ENCODE data around the gene SCN5A.

GRCh38 chr3:38521391-38521987 is 128.0 kb downstream of the SCN5A start:
- TF ChIP-seq CTCF (IDR thresholded peaks at IDR 0.05; ENCODE audit: low read length) (peak; percentile 91), EZH2 (optimal IDR thresholded peaks at IDR 0.05; ENCODE audit: low read depth, low read length) (no peak)

Measured in MM.1S (cell line).